Neural progenitor cell (in vitro differentiated cells): ENCODE data around the gene GLI2.

Experiments used
- EZH2phosphoT487 ChIP-seq: fragments of 200-600 bp; sonication (generic); IDR thresholded peaks from 2 replicates; pipeline ENCODE4 v1.6.1; 2017; ENCODE audit warnings: antibody characterized with exemption
- TF ChIP-seq, protein P1 (sequence below): fragments of 200-600 bp; sonication (generic); IDR thresholded peaks from 2 replicates; pipeline ENCODE4 v1.5.1; 2017; ENCODE audit warnings: antibody characterized with exemption, mild to moderate bottlenecking

DNA sequence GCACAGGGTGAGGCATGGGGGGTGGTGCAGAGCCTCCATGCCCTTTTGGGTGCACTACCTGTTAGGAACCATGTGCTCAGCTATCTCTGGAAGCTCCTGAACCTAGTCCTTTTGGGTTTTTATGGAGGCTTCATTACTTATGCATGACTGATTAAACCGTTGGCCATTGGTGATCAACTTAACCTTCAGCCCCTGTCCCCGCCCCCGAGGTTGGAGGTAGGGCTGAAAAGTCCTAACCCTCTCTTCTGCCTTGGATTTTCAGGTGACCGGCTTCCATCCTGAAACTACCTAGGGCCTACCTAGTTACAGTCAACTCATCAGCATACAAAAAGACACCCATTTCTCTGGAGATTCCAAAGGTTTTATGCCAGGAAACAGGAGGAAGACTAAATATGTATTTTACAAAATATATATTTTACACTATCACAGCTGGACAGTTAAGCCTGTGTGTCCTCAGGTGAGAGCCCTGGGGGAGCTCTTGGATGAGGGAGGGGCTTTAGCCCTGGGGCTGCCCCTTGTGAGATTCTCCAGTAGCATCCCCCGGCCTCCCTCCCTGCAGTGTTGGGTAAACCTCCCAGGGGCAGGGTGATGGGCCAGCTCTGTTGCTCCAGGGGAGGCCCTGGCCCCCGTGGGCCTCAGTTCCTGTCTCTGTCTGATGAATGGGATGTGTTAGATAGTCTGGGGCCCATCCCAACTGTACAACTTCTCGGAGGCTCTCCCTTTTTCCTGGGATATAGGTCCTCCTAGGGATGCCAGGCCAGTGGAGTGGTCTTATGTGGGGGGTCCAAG is 24.1 kb downstream of the GLI2 start:
- TF ChIP-seq, protein P1, sequence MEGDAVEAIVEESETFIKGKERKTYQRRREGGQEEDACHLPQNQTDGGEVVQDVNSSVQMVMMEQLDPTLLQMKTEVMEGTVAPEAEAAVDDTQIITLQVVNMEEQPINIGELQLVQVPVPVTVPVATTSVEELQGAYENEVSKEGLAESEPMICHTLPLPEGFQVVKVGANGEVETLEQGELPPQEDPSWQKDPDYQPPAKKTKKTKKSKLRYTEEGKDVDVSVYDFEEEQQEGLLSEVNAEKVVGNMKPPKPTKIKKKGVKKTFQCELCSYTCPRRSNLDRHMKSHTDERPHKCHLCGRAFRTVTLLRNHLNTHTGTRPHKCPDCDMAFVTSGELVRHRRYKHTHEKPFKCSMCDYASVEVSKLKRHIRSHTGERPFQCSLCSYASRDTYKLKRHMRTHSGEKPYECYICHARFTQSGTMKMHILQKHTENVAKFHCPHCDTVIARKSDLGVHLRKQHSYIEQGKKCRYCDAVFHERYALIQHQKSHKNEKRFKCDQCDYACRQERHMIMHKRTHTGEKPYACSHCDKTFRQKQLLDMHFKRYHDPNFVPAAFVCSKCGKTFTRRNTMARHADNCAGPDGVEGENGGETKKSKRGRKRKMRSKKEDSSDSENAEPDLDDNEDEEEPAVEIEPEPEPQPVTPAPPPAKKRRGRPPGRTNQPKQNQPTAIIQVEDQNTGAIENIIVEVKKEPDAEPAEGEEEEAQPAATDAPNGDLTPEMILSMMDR, result no peak
- no peak for TF ChIP-seq EZH2phosphoT487
